WI38 (cell line): Measurements from ENCODE around the gene ATAT1.

Source experiments
- H3K4me3 ChIP-seq: 2 replicates; pipeline ENCODE4 v1.5.1; 2011; ENCODE audit warnings: low read depth, mild to moderate bottlenecking, control low read depth, low read length
- TF ChIP-seq, protein P1 (sequence below): IDR thresholded peaks from 2 replicates; pipeline ENCODE4 v1.5.1; 2012; ENCODE audit warnings: low read depth, mild to moderate bottlenecking, control low read depth, low read length

The ATAT1 gene

DNA sequence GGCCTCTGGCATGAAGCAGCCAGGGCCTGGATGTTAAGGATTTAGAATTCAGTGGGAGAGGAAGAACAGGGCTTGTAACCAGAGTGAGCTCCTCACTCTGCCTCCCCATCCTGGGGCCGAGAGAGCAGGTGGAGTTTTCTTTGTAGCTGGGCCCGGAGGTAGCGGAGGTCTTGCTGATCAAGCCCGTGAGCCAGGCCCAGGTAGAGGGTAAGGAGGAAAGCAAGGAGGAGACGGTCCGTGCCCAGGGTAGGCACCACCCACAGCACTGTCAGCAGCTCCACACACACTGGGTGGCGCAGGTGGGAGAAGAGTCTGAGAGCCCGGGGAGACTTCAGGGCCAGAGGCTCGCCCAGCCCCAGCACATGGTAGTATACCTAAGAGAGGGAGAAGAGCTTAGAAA lies 61.9 kb downstream of the ATAT1 start:
- TF ChIP-seq, protein P1, sequence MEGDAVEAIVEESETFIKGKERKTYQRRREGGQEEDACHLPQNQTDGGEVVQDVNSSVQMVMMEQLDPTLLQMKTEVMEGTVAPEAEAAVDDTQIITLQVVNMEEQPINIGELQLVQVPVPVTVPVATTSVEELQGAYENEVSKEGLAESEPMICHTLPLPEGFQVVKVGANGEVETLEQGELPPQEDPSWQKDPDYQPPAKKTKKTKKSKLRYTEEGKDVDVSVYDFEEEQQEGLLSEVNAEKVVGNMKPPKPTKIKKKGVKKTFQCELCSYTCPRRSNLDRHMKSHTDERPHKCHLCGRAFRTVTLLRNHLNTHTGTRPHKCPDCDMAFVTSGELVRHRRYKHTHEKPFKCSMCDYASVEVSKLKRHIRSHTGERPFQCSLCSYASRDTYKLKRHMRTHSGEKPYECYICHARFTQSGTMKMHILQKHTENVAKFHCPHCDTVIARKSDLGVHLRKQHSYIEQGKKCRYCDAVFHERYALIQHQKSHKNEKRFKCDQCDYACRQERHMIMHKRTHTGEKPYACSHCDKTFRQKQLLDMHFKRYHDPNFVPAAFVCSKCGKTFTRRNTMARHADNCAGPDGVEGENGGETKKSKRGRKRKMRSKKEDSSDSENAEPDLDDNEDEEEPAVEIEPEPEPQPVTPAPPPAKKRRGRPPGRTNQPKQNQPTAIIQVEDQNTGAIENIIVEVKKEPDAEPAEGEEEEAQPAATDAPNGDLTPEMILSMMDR = no peak
- H3K4me3 ChIP-seq = peak overlapping the region; percentile 77

DNA sequence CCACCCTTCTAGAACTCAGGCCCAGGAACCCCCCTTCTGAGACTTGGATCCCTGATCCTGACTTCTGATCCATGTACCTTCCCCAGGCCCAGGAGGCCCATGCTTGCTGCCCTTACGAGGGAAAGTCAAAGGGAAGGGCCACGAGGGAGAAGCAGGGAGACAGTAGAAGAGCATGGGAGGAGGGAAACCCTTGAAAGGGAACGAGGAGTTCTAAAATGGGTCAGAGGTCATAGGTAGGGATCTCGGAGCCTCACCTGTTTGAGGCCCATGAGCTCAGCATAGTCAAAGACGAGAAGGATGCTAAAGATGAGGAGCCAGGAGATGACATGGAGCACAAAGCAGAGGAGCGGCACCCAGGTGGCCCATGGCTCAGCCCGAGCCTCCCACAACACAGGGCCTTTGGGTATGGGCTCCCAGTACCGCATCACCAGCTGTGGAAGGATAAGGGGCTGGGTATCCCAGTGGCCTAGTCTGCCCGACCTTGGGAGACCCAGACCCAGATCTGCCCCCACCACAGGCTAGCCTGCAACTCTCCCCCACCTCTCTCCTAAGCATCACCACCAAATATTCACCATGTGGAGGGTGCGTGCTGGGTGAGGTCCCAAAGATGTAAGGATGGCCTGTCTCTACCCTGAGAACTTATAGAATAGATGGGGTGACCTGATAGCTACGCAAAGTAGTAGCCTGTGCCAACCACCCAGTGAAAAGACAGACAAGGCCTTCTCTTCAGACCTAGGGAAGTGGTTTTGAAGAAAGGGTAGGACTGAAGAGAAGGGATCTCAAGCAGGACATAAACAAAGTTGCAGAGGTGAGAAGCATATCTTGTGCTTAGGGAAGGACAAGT lies 62.6 kb downstream of the ATAT1 start:
- H3K4me3 ChIP-seq = peak overlapping the region; percentile 70
- TF ChIP-seq, protein P1 = no peak

DNA sequence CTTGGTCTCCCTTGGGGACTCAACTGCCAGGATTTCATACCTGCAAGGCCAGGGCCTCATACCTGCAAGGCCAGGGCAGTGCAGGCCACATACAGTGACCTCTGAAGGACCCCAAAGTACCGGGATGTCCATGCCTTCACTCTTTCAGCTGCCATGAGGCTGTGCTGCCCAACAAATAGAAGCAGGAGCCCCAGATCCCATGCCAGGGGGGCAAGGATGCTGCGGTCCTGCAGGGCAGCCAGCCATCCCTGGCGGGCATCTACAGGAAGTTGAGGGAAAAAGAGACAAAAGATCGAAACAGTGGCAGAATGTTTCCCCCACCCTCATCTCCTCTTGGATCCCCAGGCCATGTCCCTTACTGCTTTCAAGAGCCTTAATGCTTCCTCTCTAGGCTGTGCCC lies 63.3 kb downstream of the ATAT1 start:
- TF ChIP-seq, protein P1 = no peak

DNA sequence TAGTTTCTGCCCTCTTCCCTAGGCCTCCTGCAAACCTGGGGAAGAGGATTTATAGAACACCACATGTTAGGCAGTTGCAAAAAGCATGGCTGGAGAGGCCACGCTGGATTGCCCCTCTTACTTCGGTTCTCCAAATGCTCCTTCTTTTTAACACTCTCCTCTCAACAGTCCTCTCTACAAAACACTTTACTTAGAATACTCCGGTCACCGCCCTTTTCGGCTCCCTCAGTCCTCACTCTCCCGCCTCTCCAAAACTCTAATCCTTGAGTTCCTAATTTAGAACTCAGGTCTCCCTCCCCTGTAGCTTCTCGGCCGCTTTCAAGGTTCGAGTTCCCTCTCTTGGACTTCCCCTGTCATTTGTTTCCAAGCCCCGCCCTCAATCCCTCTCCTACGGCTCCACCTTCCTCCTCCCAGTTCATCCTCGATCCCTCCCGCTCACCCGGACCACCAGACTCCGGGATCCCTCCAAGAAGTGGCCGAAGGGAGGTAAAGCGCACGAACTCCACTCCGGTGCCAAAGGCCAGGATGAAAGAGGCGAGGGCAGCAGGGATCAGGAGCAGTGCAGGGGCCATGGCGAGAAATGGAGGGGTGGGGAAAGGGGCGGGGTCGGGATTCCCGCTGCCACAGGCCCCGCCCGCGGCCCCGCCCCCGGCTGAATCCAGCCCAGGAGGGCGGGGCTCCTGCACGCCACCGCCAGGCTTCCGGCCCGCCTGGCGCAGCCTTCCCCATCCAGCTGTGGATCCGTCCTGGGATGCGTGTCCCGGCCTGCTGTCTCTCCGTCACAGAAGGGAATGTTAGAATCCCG lies 63.9 kb downstream of the ATAT1 start, which contains the start of gene NRM:
Gene NRM, minus strand, starts transcription at position 582 of the 805 bp plus-strand sequence. Its CDS starts 10 bp downstream, at position 572.
- peak within 1 kb of the TSS; percentile 70 for H3K4me3 ChIP-seq
- TF ChIP-seq, protein P1 = no peak

More for the DNA sequence above, 63.3 kb downstream of the ATAT1 start:
- peak overlapping the region; percentile 70 for H3K4me3 ChIP-seq

DNA sequence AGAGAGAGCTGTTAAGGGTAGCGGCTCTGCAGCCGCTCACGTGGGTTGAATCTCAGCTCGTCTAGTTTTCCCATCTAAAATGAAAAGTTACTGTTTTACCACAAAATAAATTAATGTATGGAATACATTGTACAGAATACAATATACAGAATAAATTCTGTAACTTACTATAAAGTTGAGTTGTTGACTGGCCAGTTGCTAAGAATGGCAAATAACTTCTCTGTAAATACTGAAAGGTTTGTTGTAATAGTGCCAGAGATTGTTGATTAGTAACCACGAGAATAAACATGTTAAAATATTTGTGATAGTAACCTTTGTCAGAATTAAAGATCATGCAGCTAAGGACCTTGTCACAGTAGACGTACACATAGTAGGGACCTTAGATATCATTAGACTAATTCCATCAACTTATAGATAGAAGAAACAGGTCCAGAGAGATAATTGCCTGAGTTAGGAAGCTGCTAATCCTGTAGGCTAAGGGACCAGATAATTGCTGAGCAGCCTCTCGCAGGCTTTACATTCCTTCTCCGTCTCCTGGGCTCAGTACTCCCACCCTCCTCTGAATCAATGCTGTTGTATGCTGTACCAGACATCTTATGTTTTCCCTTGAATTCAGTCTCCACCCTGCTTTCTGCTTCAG lies 64.7 kb downstream of the ATAT1 start:
- TF ChIP-seq, protein P1 = no peak
- H3K4me3 ChIP-seq = peak overlapping the region; percentile 70
